HG02763 (cell line): ENCODE measurements around the gene CNGA3.

Experiments used
- ATAC-seq: cut with Tn5 transposase; IDR thresholded peaks from one replicate; pipeline ENCODE4 v1.9.1; 2021; ENCODE audit warnings: mild to moderate bottlenecking, moderate library complexity; ENCODE audit not compliant: unreplicated experiment

The CNGA3 gene

GRCh38 chr2:98327776-98328175 lies 18.5 kb upstream of the CNGA3 start:
- no peak for ATAC-seq

DNA sequence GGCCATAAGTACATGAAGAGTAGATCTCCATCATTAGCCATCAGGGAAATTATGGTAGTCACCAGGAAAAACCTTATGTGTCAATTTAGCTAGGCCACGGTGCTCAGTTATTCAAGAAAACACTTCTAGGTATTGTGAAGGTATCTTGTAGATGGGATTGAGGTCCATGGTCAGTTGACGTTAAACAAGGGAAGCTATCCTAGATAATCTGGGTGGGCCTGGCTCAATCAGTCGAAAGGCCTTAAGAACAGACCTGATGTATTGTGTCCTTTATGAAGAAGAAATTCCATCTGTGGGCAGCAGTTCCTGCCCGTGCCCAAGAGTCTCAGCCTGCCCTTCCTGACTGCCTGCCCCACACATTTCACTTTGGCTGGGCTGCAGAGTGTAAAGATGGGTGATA lies 16.7 kb upstream of the CNGA3 start:
- no peak for ATAC-seq

DNA sequence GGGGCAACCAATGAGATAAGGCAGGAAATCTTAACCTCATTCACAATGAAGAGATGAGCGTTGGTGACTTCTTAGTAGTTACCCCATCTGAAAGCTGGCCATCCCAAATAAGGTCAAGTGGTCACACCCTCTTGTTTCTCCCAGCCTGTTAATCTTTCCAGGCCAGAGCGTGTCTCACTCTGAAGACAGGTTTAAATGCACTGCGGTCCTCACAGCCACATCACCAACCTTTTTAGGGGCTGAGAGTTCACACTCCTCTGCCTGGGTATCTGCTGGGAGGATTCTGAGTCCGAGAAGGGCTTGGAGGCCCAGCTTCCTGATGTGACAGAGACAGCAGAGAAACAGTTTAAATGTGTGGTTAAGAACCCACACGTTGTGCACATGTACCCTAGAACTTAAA lies 13.3 kb upstream of the CNGA3 start:
- no peak for ATAC-seq

- ATAC-seq: no peak
Observed at GRCh38 chr2:98333922-98334321, 12.3 kb upstream of the CNGA3 start.

DNA sequence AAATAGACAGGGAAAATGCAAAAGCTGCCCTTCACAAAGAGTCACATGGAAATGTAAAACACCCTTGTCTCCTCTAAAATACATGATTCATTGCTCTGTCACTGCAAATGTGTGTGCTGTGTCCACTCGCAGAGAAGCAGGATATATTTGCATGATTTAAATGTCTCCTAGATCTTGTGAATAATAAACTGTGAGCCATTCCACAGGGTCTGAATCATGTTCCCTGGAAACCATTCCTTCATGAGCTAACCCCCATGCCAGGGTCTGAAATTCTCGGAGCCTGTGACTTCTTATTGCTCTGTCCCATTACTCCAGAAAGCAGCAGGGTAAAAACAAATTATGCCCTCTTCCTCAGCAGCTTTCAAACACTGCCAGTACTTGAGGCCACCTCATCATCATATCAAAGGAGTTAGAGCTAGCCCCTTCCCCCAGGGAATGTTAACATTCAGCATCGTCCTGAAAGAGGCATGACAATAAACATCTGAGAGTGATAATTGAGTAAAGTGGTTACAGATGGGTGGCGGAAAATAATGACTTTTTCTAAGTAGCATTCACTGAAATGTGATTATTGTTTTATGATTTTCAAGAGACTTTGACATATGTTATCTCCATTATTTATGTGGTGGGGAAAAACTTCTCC lies 11.7 kb upstream of the CNGA3 start:
- no peak for ATAC-seq

DNA sequence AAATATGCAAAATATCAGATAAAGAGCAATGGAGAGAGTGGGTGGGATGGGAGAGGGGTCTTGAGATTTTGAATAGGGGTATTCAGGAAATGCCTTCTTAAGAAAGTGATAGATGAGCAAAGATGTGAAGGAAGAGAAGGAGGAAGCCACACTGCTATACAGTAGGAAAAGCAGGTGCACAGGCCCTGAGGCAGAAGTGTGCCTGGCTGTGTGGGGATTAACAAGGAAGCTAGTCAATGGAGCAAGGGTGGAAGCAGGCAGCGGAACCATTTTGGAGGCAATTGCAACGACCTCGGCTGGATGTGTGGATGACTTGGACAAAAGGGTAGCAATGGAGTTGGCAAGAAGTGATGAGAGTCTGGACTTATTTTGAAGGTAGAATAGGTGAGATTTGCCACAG lies 11.0 kb upstream of the CNGA3 start:
- no peak for ATAC-seq

DNA sequence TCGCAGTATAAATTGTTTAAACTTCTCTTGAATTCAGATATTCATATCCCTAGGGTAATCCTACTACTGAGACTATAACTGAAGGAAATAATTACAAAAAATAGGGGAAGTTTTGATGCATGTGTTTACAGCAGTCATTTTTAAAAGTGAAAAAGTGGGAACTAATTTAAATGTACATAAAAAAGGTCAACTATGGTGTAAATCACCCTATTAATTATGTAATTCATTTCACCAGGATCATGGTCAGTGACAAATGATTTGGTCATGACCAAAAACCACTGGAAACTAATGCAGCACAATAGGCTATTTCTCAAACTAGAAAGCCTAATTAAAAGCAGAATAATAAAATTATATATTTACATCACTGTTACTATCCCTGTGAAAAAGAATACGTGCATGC lies 5.0 kb upstream of the CNGA3 start:
- no peak for ATAC-seq

DNA sequence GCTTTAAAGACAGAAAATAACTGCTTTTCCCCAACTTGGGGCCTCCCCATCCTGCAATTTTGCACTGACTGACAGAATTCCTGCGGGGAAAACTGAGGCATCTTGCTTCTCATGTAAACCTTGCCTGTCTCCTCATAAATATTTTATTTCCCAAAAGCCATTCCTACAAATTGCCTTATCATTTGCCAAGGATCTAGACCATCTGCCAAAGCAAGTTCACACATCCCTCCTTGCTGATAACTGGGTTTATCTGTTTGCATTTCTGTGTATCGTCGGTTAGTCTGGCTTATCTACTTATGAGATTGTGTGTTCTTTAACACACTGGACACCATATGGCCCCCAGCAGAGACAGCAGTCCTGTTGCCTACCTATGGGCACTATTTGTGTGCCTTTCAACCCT lies 3.0 kb upstream of the CNGA3 start:
- no peak for ATAC-seq

GRCh38 chr2:98347298-98348065 lies 1.2 kb downstream of the CNGA3 start:
- ATAC-seq: no peak

- no peak for ATAC-seq
Observed at GRCh38 chr2:98348066-98348561, 1.9 kb downstream of the CNGA3 start.

- ATAC-seq: no peak
Observed at GRCh38 chr2:98350411-98350810, 4.2 kb downstream of the CNGA3 start.

- no peak for ATAC-seq
Observed at GRCh38 chr2:98355881-98356280, 9.6 kb downstream of the CNGA3 start.

GRCh38 chr2:98356729-98357128 lies 10.5 kb downstream of the CNGA3 start:
- ATAC-seq: no peak

DNA sequence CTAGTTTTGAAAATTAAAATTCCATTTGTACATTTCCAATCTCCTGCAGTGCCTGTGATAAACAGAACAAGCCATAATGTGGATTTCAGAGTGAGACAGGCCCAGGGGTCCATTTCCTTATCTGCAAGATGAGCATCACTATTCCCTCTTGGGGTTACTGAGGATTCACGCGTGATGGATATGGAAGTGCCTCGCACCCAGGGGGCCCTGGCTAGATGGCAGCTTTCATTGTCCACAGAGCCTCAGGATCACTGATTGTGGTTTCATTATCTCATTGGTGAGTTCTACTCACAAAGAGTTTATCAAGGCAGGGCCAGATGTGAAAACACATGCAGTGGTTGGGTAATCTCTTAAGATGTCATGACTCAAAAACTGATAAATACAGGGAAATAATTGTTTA lies 11.6 kb downstream of the CNGA3 start:
- ATAC-seq: no peak

DNA sequence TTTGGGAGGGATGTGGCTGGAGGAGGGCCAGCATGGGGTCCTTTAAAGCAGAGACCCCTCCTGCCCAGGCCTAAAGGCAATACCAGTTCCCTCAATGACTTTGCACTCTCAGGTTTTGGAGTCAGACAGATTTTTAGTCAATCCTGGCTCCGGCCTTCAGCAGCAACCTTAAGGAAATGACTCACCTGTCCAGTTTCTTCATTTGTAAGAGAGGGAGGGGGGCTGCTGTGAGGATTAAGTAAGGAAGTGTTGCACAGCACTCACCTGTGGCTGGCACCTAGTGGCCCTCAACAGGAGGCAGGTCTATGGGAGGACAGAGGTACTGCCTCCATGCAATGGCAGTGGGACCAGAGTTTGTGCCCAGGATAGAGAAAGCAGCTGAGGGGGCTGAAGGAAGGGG lies 13.7 kb downstream of the CNGA3 start:
- ATAC-seq: no peak

DNA sequence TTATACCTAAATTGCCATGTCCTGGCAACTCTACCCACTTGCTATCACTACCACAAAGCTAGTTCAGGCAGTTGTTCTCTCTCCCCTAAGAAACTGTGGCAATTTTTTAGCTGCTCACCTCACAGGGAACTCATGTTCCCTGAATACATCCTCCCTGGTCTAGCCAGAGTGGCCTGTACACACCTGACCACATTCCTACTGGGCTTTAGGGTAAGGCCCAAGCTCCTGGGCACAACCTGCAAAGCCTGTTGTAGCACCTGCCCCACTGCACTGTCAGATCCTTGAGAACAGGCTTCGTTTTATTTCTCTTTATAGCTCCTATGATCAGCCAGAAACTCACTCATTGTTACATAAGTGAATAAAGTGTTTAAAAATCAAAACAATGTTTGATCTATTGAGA lies 21.5 kb downstream of the CNGA3 start:
- no peak for ATAC-seq

DNA sequence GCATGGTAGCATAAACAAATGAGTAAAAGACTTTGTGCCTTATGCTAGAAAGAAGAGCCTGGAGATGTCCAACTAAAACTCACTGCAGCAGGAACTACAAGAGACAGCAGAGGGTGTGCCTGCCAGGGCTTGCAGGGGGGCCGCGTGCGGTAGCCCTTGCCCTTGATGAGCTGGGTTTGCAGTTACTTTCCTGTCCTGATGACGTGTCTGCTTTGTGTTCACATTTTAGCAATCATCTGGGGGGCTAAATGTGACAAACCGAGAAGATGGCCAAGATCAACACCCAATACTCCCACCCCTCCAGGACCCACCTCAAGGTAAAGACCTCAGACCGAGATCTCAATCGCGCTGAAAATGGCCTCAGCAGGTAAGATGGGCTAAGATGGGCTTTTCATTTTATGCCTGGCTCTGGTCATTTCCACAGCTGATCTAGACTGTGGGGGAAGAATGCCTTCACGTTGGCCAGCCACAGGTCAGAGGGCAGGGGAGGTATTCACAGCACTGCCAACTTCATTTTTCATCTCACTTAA lies 23.5 kb downstream of the CNGA3 start:
- no peak for ATAC-seq

DNA sequence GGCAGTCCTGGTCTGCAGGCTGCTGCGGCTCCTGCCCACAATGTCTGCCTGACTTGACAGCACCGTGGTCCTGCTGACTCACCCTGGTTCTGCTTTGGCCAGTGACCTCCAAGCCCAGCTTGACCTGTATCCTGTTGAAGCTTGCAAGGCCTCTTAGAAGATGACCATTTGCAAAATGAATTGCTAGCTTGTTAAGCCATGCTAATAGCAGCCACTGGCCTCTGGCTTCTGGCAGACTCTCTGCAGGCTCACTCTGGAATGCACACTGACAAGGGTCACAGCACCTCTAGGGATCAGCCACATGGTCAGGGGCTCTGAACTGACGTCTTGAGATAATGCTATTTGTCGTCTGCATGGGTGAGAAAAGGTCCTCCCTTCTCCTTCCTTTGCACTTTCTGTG lies 25.9 kb downstream of the CNGA3 start:
- no peak for ATAC-seq

DNA sequence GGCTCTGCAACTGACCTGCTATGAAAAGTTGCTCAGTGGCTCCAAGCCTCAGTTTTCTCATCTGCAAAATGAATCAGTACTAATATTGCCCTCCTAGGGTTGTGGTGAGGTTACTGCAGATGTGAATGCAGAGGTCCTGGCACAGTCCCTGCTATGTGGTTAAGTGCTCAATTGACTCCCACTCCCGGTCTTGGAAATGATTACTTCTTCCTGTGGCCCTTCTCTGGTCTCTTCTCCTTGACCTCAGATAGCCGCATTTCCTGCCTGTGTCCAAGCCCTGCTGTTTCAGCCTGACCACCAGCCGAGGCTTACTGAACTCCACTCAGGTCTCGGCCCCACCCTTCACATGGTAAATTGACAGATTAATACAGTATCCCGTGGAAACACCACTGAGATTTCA lies 26.3 kb downstream of the CNGA3 start:
- no peak for ATAC-seq

GRCh38 chr2:98374286-98374685 lies 28.0 kb downstream of the CNGA3 start:
- no peak for ATAC-seq

DNA sequence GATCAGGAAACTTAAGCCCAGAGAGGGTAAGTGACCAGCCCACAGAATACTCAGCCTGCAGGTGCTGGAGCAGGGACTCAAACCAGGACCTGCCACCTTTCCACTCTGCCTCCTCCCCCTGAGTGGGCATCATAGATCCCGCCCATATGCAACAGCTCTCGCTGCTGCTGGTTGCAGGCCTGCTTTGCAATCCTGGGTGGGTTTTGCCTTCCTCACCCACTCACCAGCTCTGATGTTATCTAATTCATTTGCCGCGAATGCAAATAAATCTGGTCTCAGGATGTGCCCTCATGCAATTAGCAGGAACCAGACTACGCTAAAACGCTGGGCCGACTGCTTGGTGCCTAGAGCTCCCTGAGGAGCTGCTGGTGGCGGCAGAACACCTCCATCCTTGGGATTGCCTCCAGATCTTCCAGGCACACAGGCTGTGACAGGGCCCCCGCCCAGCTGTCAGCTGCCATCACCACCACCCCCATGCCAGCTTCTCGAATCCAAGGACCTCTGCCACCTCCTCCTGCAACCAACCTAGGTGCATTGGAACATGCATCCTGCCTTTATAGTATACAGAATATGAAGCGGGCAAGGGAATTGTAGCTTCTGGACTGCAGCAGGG lies 28.8 kb downstream of the CNGA3 start:
- ATAC-seq: no peak
